H4 (cell line): ENCODE measurements around the gene PPM1J. TPM values are rescaled to one million over a fixed set of nuclear protein-coding genes. Genes with fewer than 3 reads are reported as not detected.
A peak's percentile ranks its signal among the peaks of the same experiment; 100 is the strongest.

Source experiments
- DNase-seq: peaks from one replicate; pipeline ENCODE4 v3.0.0-alpha.2; 2015; ENCODE audit warnings: low spot score
- total RNA-seq: library from RNA; depleted of rRNA; stranded (reverse); fragments of >200 nt; shearing (Covaris generic); gene quantifications from 2 replicates; pipeline ENCODE4 v1.2.3, GENCODE V29; 2014; rRNA removed

PPM1J gene
- total RNA-seq, 1 experiment from 2014 or later, result 0.10 TPM

GRCh38 chr1:112687785-112688496 lies 27.2 kb downstream of the PPM1J start:
- DNase-seq, result no peak

DNA sequence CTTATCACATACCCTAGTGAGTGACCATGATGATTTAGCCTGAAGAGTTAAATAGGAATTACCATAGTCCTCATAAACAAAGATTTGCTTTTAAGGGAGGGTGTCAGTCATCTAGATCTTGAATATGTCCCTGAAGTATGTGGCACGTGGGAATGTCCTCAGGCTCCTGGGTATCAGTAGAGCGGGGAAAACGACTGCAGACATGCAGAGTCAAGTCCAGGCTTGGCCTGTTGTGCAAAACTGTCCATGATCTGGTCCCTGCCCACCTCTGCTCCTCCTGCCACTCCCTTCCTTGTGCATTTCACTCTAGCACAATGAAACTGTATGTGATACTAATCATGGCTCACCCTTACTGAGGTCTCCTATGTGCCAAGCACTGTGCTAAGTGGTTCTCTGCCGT lies 27.8 kb downstream of the PPM1J start:
- no peak for DNase-seq

DNA sequence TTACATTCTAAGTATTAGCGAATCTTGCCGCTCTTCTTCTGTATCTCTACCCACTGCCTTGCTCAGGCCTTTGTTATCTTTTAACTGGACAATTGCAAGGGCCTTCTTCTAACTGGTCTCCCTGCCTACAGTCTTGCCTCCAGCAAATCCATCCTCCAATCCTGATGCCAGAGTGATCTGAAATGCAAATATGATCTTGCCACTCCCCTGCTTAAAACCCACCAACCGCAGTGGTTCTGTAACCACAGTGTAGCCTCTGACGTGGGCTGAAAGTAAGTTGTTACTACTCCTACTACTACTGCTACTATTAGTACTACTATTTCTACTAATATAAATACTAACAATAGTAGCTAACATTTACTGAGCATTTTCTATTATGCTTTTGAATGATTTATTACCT lies 28.3 kb downstream of the PPM1J start:
- no peak for DNase-seq

GRCh38 chr1:112686417-112686816 lies 28.7 kb downstream of the PPM1J start:
- no peak for DNase-seq

GRCh38 chr1:112685913-112686312 lies 29.2 kb downstream of the PPM1J start:
- no peak for DNase-seq

DNA sequence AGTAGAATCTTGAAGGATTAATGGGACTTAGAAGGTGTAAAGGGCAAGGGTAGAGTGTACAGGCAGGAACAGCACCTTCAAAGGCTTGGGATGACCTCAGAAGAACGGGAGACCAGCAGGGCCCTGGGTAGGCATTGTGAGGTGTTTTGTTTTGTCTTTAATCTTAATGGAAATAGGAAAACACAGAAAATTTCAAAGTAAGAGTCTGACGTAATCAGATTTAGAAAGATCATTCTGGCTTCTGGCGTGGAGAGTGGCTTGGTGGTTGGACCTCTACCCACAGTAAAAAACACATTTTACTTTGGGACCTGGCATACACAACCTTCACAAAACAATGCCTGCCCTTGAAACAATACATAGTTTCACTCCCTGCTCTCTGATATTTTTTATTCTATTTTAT lies 36.5 kb downstream of the PPM1J start:
- DNase-seq, result no peak

GRCh38 chr1:112677501-112677900 lies 37.6 kb downstream of the PPM1J start:
- DNase-seq, result no peak

DNA sequence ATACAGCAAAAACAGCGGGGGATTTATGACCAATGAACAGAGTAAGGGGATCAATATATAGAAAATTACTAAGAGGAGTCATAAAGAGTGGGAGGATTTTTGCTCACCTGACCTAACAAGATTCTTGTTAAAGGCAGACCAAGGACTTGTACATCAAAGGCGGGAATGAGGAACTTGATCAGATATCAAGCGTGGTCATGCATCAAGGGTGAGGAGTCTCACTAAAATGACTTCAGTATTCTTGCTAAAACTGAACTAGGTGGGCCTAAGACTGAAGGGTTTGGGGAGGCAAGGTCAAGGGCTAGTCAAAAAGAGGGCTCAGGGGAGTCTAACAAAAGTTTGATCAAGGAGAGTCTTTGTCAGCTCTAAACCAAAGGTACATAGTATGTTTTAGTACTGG lies 38.6 kb downstream of the PPM1J start:
- DNase-seq, result no peak

DNA sequence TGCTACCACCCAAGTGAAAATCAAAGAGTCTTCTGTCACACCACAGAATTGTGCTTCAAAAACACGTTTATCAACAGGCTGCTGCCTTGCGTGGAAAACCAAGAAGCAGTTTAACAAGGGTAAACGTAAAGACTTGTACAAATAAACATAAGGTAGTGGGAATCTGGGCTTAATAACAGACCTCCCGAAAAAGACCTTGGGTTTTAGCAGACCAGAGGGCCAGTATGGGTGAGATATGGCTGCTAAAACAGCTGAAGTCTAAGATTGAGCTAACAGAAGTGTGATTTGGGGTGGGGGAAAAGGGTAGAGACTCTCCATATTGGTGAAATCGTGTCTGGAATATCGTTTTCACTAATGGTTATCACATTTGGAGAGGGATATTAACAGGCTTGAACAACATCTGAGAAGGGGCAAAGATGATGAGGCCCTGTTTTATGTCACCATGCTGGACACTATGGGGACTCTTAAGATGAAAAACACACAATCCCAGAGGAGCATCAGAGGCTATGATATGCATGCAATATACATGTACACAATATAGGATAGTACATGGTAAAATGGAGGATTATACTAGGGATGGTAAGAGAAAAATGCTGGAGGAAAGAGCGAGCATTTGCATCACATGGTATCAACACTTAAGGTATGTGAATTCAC lies 39.3 kb downstream of the PPM1J start:
- DNase-seq, result no peak

DNA sequence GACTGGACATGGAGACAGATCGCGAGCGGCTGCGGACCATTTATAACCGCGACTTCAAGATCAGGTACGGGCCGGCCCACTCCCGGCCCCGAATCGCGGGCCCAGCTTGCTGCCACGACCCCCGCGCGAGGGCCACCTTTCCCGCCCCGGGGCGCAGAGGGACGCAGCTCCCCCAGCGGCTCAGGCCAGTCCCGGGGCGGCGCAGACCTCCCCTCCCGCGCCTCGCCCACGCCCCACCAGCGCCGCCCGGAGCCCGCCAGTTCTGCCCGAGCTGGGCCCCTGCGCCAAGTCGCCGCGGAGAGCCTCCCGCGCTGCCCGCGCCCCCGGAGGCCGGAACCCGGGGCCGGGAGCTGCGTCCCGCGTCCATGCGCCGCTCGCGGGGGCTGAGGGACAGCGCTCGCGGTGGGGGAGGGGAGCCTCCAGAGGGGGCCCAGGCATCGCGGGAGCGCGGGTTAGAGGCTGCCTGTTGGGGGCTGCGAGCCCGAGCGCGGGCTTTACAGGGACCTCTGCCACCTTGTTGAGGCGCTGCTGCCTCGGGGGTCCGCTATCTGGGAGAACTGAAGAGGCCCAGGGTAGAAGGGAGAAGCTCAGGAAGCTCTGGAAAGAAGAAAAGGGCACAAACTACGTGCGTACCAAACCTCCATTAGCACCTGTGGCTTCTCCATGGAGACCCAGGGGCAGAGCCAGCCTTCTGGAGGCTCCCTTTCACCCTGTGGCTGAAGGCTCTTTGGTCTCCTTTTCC lies 40.0 kb downstream of the PPM1J start:
- no peak for DNase-seq

- peak; percentile 53 for DNase-seq
Measured at GRCh38 chr1:112674440-112674985, 40.6 kb downstream of the PPM1J start, which contains the start of gene MOV10. Gene MOV10, plus strand, starts transcription at chr1:112674659. Its CDS starts 254 bp downstream, at chr1:112674913.

- peak; percentile 34 for DNase-seq
Measured at GRCh38 chr1:112673592-112674439, 41.3 kb downstream of the PPM1J start.

DNA sequence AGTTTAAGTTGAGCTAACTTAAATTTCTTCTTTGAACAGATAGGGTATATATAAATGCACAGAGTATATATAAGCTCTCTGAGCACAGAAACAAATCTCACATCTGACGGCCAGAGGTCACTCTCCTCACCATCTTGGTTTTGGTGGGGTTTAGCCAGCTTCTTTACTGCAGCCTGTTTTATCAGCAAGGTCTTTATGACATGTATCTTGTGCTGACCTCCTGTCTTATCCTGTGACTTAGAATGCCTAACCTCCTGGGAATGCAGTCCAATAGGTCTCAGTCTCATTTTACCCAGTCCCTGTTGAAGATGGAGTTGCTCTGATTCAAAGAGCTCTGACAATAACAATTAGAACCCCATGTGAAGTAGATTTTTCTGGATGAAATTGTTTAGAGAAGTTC lies 42.3 kb downstream of the PPM1J start:
- no peak for DNase-seq

GRCh38 chr1:112672009-112672408 lies 43.1 kb downstream of the PPM1J start:
- no peak for DNase-seq

GRCh38 chr1:112666946-112667345 lies 48.2 kb downstream of the PPM1J start:
- no peak for DNase-seq

- no peak for DNase-seq
Measured at GRCh38 chr1:112665857-112666256, 49.3 kb downstream of the PPM1J start.

Other genes starting within 250 kb of the PPM1J start
- 0.37 and 0.97 TPM in 2 replicates for gene WNT2B, start 206.4 kb downstream of the PPM1J start, total RNA-seq
- gene ST7L, start 96.2 kb downstream of the PPM1J start, total RNA-seq, result 13.7 and 16.0 TPM in 2 replicates
- 97.8 and 101 TPM in 2 replicates for gene CAPZA1, start 95.5 kb downstream of the PPM1J start, total RNA-seq
- gene MOV10, start 40.7 kb downstream of the PPM1J start, total RNA-seq, result 31.9 and 42.8 TPM in 2 replicates
- gene RHOC, start 8.2 kb downstream of the PPM1J start, total RNA-seq, result 218 and 228 TPM in 2 replicates
- gene SLC16A1, start 240.9 kb upstream of the PPM1J start, total RNA-seq, result 59.6 and 67.3 TPM in 2 replicates